Measurements from ENCODE around the gene ESPN. TPM values are rescaled to one million over a fixed set of nuclear protein-coding genes. Genes with fewer than 3 reads are reported as not detected.

The ESPN gene
- total RNA-seq, 4 donors from 2014 or later: 40.2 to 368 (median 157) TPM

DNA sequence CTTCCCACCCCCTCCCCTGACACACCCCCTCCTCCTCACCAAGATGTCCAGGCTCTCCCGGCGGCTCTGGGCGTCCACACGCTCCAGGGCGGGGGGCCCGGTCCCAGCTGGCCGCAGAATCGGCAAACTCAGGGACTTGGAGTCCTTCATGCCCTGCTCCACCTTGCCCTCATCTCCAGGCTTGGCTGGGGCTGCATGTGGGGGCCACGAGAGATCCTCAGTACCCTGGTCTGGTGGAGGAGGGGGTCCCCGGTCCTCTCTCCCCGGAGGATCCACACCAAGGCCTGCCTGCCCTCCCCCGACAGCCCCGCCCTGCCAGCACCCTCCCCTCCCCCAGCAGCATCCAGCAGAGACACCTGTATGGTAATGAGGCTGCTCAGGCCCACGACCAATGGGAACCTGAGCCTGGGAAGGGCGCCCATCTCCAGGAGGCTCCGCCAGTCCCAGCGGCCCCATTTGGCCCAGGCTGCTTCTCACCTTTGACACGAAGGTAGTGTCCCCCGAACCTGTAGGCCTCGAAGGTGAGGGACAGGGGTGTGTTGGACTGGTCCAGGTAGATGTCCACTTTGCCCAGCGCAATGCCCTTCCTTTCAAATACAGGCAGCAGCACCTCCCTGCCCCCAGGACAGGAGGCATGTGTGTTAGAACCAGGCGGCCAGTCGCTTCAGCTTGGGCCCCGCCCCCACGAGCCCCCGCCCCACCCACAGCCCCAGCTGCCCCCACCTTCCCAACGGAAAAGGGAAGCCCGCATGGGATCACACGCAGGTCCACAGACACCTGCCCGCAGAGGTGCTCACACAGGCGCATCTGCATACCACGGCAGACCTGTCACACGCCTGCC lies 49.6 kb downstream of the ESPN start:
- in situ Hi-C loops (cut with MboI; ENCODE audit: low pct_ligation_motif_present in 1 of 4, low pct_unique_long_range_greater_than_20kb in 1 of 4, low sequenced_read_pairs in 3 of 4) (no loop called here), intact Hi-C loops (cut with DNase I; ENCODE audit: low total_unique reads) (no loop called here)
- 47% methylated on average over 20 of the region's 33 CpGs; no CpG with 5 or more reads in 1 of the 2 donors for WGBS, 2 donors (ENCODE audit: low coverage in 1 of 2)
- Histone ChIP-seq H3K27ac (peak overlapping the region; percentile 0 to 93 (median 90)), H3K4me1 (peaks cover 6 to 44% (median 30%) of the 10 kb centered on the region in 4 donors), H3K36me3 (no peaks in the 10 kb centered on the region), H3K4me3 (peak overlapping the region in 2 of 4 donors; percentile 11 to 24), H3K9me3 (no peaks in the 10 kb centered on the region), H3K27me3 (no peaks in the 10 kb centered on the region)
- peak; percentile 59 for DNase-seq
- TF ChIP-seq POLR2AphosphoS5 (IDR thresholded peaks at IDR 0.05): no peak
- no peak for TF ChIP-seq POLR2A (IDR thresholded peaks at IDR 0.05)
- TF ChIP-seq, protein P1, sequence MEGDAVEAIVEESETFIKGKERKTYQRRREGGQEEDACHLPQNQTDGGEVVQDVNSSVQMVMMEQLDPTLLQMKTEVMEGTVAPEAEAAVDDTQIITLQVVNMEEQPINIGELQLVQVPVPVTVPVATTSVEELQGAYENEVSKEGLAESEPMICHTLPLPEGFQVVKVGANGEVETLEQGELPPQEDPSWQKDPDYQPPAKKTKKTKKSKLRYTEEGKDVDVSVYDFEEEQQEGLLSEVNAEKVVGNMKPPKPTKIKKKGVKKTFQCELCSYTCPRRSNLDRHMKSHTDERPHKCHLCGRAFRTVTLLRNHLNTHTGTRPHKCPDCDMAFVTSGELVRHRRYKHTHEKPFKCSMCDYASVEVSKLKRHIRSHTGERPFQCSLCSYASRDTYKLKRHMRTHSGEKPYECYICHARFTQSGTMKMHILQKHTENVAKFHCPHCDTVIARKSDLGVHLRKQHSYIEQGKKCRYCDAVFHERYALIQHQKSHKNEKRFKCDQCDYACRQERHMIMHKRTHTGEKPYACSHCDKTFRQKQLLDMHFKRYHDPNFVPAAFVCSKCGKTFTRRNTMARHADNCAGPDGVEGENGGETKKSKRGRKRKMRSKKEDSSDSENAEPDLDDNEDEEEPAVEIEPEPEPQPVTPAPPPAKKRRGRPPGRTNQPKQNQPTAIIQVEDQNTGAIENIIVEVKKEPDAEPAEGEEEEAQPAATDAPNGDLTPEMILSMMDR (IDR thresholded peaks at IDR 0.05): no peak
- TF ChIP-seq EP300 (IDR thresholded peaks at IDR 0.05; ENCODE audit: low read depth): no peak

DNA sequence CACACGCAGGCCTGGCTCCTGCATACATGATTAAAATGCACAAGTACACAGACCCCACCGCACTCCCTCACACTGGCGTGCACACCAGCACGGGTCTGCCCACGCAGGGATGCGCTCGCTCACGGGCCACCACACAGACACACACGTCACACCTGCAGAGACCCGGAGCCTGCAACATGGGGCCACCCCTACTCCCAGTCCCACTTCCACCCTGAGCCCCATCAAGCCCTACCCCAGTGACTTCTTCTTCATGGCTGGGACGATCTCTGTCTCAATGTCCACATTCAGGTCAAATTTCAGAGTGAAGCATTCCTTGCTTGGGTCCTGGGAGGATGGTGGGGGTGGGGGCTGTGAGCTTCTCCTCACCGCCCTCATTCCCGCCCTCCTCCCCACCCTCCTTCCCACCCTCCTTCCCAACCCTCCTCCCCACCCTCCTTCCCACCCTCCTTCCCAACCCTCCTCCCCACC lies 50.3 kb downstream of the ESPN start:
- TF ChIP-seq EP300 (IDR thresholded peaks at IDR 0.05; ENCODE audit: low read depth) (no peak), POLR2A (IDR thresholded peaks at IDR 0.05) (no peak), POLR2AphosphoS5 (IDR thresholded peaks at IDR 0.05) (no peak)
- TF ChIP-seq, protein P1 (IDR thresholded peaks at IDR 0.05): no peak
- Histone ChIP-seq H3K4me1 (peaks cover 6 to 44% (median 30%) of the 10 kb centered on the region in 4 donors), H3K9me3 (no peaks in the 10 kb centered on the region), H3K27me3 (no peaks in the 10 kb centered on the region), H3K4me3 (no peak overlapping the region), H3K36me3 (no peaks in the 10 kb centered on the region), H3K27ac (peak overlapping the region in 1 of 4 donors; percentile 0)
- intact Hi-C loops (cut with DNase I; ENCODE audit: low total_unique reads): no loop called here
- in situ Hi-C loops (cut with MboI; ENCODE audit: low pct_ligation_motif_present in 1 of 4, low pct_unique_long_range_greater_than_20kb in 1 of 4, low sequenced_read_pairs in 3 of 4): loop anchor here in 3 of 4 donors (25.0 kb wide), 1 partner anchor 162 kb away; no protein-coding TSS in a partner anchor
- no peak for DNase-seq
- WGBS, 2 donors (ENCODE audit: low coverage in 1 of 2): 72% methylated on average over 13 of the region's 13 CpGs; no CpG with 5 or more reads in 1 of the 2 donors

GRCh38 chr1:6475381-6476133 lies 51.0 kb downstream of the ESPN start:
- intact Hi-C loops (cut with DNase I; ENCODE audit: low total_unique reads): no loop called here
- in situ Hi-C loops (cut with MboI; ENCODE audit: low pct_ligation_motif_present in 1 of 4, low pct_unique_long_range_greater_than_20kb in 1 of 4, low sequenced_read_pairs in 3 of 4): loop anchor here in 3 of 4 donors (25.0 kb wide), 1 partner anchor 162 kb away; no protein-coding TSS in a partner anchor
- no peaks in the 10 kb centered on the region for H3K9me3 ChIP-seq
- H3K27ac ChIP-seq: peak overlapping the region; percentile 53 to 76 (median 64)
- peaks cover 6 to 44% (median 30%) of the 10 kb centered on the region in 4 donors for H3K4me1 ChIP-seq
- peak; percentile 79 for DNase-seq
- 10 to 26% methylated on average over 2 to 23 of the region's 33 CpGs for WGBS, 2 donors (ENCODE audit: low coverage in 1 of 2)
- no peak for TF ChIP-seq EP300 (IDR thresholded peaks at IDR 0.05; ENCODE audit: low read depth)
- TF ChIP-seq, protein P1 (IDR thresholded peaks at IDR 0.05): peak; percentile 90 to 97 (median 93)
- TF ChIP-seq POLR2AphosphoS5 (IDR thresholded peaks at IDR 0.05): no peak
- TF ChIP-seq POLR2A (IDR thresholded peaks at IDR 0.05): no peak
- H3K36me3 ChIP-seq: no peaks in the 10 kb centered on the region
- no peak overlapping the region for H3K4me3 ChIP-seq
- H3K27me3 ChIP-seq: no peaks in the 10 kb centered on the region

DNA sequence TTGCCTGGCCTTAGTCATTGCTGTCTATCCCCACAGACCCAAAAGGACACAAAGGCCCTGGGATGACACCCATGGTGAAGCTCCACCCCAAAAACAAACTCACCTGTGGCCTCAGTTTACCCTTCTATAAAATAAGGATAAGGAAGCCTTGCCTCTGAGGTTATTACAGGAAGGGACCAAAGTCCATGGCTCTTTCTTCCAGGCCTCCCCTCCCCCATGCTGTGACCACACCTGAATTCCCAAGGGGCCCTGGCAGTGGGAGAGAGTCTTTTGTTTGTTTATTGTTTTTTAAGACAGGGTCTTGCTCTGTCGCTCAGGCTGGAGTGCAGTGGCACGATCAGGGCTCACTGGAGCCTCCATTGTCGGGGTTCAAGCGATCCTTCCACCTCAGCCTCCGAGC lies 51.9 kb downstream of the ESPN start:
- H3K27ac ChIP-seq: peak overlapping the region; percentile 62 to 76 (median 67)
- intact Hi-C loops (cut with DNase I; ENCODE audit: low total_unique reads): no loop called here
- no peak overlapping the region for H3K4me3 ChIP-seq
- in situ Hi-C loops (cut with MboI; ENCODE audit: low pct_ligation_motif_present in 1 of 4, low pct_unique_long_range_greater_than_20kb in 1 of 4, low sequenced_read_pairs in 3 of 4): loop anchor here in 3 of 4 donors (25.0 kb wide), 1 partner anchor 161 kb away; no protein-coding TSS in a partner anchor
- DNase-seq: peak; percentile 83
- TF ChIP-seq, protein P1 (IDR thresholded peaks at IDR 0.05): no peak
- TF ChIP-seq POLR2AphosphoS5 (IDR thresholded peaks at IDR 0.05): peak in 1 of 3 donors; percentile 49
- H3K36me3 ChIP-seq: no peaks in the 10 kb centered on the region
- H3K27me3 ChIP-seq: no peaks in the 10 kb centered on the region
- H3K4me1 ChIP-seq: peaks cover 6 to 44% (median 28%) of the 10 kb centered on the region in 4 donors
- no peaks in the 10 kb centered on the region for H3K9me3 ChIP-seq
- 56 to 92% methylated on average over 5 of the region's 5 CpGs for WGBS, 2 donors (ENCODE audit: low coverage in 1 of 2)

Measured in transverse colon (tissue), 4 donors.